ENCODE results near the gene ARCN1. TPM values are rescaled to one million over a fixed set of nuclear protein-coding genes. Genes with fewer than 3 reads are reported as not detected.

ARCN1 gene
- total and polyA plus RNA-seq, 2 of the 4 experiments (the other 2 are of a cell fraction), result 148 to 212 TPM

DNA sequence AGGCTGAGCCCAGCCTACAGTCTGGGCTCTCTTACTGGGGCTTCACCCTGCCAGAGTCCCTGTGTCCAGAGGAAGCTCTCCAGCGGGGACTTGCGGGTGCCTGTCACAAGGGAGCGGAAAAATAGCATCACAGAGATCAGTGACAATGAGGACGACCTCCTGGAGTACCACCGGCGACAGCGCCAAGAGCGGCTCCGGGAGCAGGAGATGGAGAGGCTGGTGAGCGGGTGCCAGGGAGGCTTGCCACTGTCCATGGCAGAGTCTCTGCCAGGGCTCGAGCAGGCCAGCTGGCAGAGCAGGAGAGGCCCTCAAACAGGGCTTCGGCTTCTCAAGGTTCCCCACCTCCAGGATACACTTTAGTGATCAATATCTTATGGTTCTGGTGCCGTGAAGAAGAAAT, 56.2 kb downstream of the ARCN1 start:
- Histone ChIP-seq H3K9ac (ENCODE audit: low read depth, low read length) (no peak overlapping the region), H4K91ac (ENCODE audit: insufficient read depth, low read depth, low read length) (no peak overlapping the region), H3K4me1 (ENCODE audit: control insufficient read depth, insufficient read depth, low read length) (peaks cover 11% of the 10 kb centered on the region), H4K20me1 (ENCODE audit: insufficient read depth, low read length) (peaks cover 76% of the 10 kb centered on the region), H3K4me3 (ENCODE audit: insufficient read depth, low read depth, low read length) (no peak overlapping the region), H2AFZ (replicated peaks; ENCODE audit: low read length, poor library complexity) (no peak overlapping the region), H2AK9ac (replicated peaks; ENCODE audit: low read depth, low read length, poor library complexity) (no peak overlapping the region), H2BK120ac (ENCODE audit: low read depth, low read length) (no peak overlapping the region), H3K56ac (ENCODE audit: extremely low read depth, insufficient read depth, low read length) (no peak overlapping the region), H3K4me2 (ENCODE audit: low read depth, low read length) (no peak overlapping the region), H3K27me3 (ENCODE audit: control insufficient read depth, insufficient read depth, low read length) (no peaks in the 10 kb centered on the region), H3K36me3 (ENCODE audit: control insufficient read depth, insufficient read depth, low read length) (peaks cover 81% of the 10 kb centered on the region), H3K9me1 (ENCODE audit: insufficient read depth, low read length) (peaks cover 29% of the 10 kb centered on the region), H2BK5ac (ENCODE audit: low read depth, low read length, poor library complexity, severe bottlenecking) (no peak overlapping the region), H3K4ac (ENCODE audit: low read depth, low read length) (no peak overlapping the region), H2BK20ac (ENCODE audit: low read depth, low read length) (no peak overlapping the region), H3K23ac (ENCODE audit: low read depth, low read length) (no peak overlapping the region), H4K8ac (ENCODE audit: low read depth in 2 of 2, low read length in 2 of 2) (no peak overlapping the region), H3K14ac (replicated peaks; ENCODE audit: low read depth, low read length) (no peak overlapping the region), H2AK5ac (ENCODE audit: low read depth, low read length) (no peak overlapping the region), H4K5ac (ENCODE audit: low read depth, low read length) (no peak overlapping the region), H2BK15ac (ENCODE audit: low read depth, low read length) (no peak overlapping the region), H3K18ac (ENCODE audit: low read depth, low read length) (no peak overlapping the region), H3K79me1 (ENCODE audit: low read depth in 1 of 2, low read length in 2 of 2) (peaks cover 44 to 91% of the 10 kb centered on the region in 2 experiments), H3K9me3 (ENCODE audit: control insufficient read depth, insufficient read depth, low read length) (no peaks in the 10 kb centered on the region), H3K27ac (ENCODE audit: insufficient read depth, low read length) (no peak overlapping the region)
- ATAC-seq (ENCODE audit: low read depth), result no peak
- 95% methylated on average over 6 of the region's 13 CpGs; no CpG with 5 or more reads in 1 of the 2 experiments for WGBS, 2 experiments (ENCODE audit: extremely low coverage in 2 of 2, insufficient read length in 1 of 2)
- no peak for DNase-seq
- ChIA-PET CTCF (no interaction called here), POLR2A (ENCODE audit: unreplicated experiment) (no interaction called here)
- no peak for TF ChIP-seq NFE2L2 (IDR thresholded peaks at IDR 0.05; ENCODE audit: low read depth, low read length)
- no peak for TF ChIP-seq CHD1 (IDR thresholded peaks at IDR 0.05; ENCODE audit: low read depth, low read length)
- TF ChIP-seq BHLHE40 (IDR thresholded peaks at IDR 0.05; ENCODE audit: low read depth, low read length), result no peak
- TF ChIP-seq RCOR1 (IDR thresholded peaks at IDR 0.05; ENCODE audit: insufficient replicate concordance, low read length), result no peak
- no peak for TF ChIP-seq FOS (IDR thresholded peaks at IDR 0.05; ENCODE audit: low read depth, low read length)
- TF ChIP-seq POLR2A (IDR thresholded peaks at IDR 0.05; ENCODE audit: low read depth, low read length), result no peak
- TF ChIP-seq RFX5 (IDR thresholded peaks at IDR 0.05; ENCODE audit: low read depth, low read length), result no peak
- no peak for TF ChIP-seq CEBPB (IDR thresholded peaks at IDR 0.05; ENCODE audit: low read depth, low read length)
- no peak for TF ChIP-seq MAZ (IDR thresholded peaks at IDR 0.05; ENCODE audit: borderline replicate concordance, low read depth, low read length)
- TF ChIP-seq SMC3 (IDR thresholded peaks at IDR 0.05; ENCODE audit: low read depth, low read length), result no peak
- TF ChIP-seq MAFK (IDR thresholded peaks at IDR 0.05; ENCODE audit: low read depth, low read length), result no peak
- TF ChIP-seq, protein P1, sequence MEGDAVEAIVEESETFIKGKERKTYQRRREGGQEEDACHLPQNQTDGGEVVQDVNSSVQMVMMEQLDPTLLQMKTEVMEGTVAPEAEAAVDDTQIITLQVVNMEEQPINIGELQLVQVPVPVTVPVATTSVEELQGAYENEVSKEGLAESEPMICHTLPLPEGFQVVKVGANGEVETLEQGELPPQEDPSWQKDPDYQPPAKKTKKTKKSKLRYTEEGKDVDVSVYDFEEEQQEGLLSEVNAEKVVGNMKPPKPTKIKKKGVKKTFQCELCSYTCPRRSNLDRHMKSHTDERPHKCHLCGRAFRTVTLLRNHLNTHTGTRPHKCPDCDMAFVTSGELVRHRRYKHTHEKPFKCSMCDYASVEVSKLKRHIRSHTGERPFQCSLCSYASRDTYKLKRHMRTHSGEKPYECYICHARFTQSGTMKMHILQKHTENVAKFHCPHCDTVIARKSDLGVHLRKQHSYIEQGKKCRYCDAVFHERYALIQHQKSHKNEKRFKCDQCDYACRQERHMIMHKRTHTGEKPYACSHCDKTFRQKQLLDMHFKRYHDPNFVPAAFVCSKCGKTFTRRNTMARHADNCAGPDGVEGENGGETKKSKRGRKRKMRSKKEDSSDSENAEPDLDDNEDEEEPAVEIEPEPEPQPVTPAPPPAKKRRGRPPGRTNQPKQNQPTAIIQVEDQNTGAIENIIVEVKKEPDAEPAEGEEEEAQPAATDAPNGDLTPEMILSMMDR (conservative IDR thresholded peaks at IDR 0.05; ENCODE audit: low read depth, low read length), result no peak
- dilution Hi-C loops (cut with HindIII; ENCODE audit: low sequenced_read_pairs, unreplicated experiment) (no loop called here), in situ Hi-C loops (cut with MboI; ENCODE audit: low sequenced_read_pairs) (no loop called here), intact Hi-C loops (cut with micrococcal nuclease) (no loop called here)
- no TSS peak for BruUV-seq (replicated peaks)

Data from IMR-90 (cell line).